Measurements from ENCODE around the gene PRKAB1. TPM values are rescaled to one million over a fixed set of nuclear protein-coding genes. Genes with fewer than 3 reads are reported as not detected.

Gene PRKAB1
- total RNA-seq, 4 donors from 2014 or later = 15.7 to 51.8 (median 32.1) TPM

DNA sequence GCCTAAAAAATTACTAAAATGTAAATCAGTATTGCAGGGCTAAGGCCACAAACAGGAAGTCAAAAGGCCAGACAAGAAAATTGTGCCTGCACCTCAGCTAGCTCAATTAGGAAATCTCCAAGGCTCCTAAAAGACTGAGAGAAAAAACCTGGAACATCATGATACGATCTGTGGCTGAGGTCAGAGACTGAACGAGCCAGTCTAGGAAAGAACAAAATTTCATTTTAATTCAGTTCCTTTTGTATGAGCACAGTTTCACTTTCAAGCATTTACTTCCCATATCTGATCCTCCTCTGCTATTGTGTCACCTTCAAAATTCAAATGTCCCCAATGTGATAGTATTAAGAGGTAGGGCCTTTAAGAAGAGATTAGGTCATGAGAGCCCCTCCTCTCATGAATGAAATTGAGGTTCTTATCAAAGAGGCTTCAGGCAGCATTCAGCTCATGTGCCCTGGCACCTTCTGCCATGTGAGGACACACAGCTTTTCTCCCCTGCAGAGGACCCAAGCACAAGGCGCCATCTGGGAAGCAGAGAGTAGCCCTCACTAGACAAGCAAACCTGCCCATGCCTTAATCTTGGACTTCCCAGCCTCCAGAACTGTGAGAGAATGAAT lies 14.8 kb downstream of the PRKAB1 start:
- TF ChIP-seq, protein P1, sequence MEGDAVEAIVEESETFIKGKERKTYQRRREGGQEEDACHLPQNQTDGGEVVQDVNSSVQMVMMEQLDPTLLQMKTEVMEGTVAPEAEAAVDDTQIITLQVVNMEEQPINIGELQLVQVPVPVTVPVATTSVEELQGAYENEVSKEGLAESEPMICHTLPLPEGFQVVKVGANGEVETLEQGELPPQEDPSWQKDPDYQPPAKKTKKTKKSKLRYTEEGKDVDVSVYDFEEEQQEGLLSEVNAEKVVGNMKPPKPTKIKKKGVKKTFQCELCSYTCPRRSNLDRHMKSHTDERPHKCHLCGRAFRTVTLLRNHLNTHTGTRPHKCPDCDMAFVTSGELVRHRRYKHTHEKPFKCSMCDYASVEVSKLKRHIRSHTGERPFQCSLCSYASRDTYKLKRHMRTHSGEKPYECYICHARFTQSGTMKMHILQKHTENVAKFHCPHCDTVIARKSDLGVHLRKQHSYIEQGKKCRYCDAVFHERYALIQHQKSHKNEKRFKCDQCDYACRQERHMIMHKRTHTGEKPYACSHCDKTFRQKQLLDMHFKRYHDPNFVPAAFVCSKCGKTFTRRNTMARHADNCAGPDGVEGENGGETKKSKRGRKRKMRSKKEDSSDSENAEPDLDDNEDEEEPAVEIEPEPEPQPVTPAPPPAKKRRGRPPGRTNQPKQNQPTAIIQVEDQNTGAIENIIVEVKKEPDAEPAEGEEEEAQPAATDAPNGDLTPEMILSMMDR (IDR thresholded peaks at IDR 0.05; ENCODE audit: low read depth) = no peak

- TF ChIP-seq, protein P1 (IDR thresholded peaks at IDR 0.05; ENCODE audit: low read depth) = no peak
Observed at GRCh38 chr12:119683413-119683812, 15.5 kb downstream of the PRKAB1 start.

GRCh38 chr12:119683816-119684215 lies 15.9 kb downstream of the PRKAB1 start:
- TF ChIP-seq, protein P1 (IDR thresholded peaks at IDR 0.05; ENCODE audit: low read depth) = no peak

DNA sequence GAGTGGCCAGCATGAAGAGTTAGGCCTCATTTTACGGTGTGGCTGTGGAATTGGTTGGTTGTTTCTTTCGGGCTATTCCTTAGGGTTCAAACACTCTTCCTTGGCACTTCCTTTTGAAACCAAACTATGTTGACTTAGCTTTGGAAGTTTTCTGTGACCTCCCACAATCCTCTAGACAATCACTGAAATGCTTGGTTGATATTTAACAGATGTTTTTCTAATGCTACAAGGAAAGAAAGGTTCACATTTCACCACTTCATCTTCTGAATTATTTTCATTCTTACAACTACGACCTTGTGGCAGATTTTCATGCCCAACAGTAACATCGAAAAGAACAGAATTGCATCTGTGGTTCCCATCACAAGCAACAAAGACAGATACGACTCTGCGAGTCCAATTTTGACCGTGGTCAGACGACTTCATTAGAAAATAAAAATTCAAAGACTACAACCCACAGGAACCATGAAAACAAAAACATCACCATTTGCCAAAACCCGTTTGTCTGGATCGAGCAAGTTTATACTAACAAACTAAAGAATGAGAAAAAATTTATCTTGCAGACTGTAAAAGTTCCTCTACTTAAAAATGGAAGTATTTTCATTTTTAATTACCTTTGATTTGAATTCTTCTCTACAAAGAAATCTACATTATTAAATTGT lies 16.9 kb downstream of the PRKAB1 start:
- TF ChIP-seq, protein P1 (IDR thresholded peaks at IDR 0.05; ENCODE audit: low read depth) = no peak

GRCh38 chr12:119685375-119685774 lies 17.4 kb downstream of the PRKAB1 start:
- TF ChIP-seq, protein P1 (IDR thresholded peaks at IDR 0.05; ENCODE audit: low read depth) = no peak

GRCh38 chr12:119686355-119686754 lies 18.4 kb downstream of the PRKAB1 start:
- TF ChIP-seq, protein P1 (IDR thresholded peaks at IDR 0.05; ENCODE audit: low read depth) = no peak

DNA sequence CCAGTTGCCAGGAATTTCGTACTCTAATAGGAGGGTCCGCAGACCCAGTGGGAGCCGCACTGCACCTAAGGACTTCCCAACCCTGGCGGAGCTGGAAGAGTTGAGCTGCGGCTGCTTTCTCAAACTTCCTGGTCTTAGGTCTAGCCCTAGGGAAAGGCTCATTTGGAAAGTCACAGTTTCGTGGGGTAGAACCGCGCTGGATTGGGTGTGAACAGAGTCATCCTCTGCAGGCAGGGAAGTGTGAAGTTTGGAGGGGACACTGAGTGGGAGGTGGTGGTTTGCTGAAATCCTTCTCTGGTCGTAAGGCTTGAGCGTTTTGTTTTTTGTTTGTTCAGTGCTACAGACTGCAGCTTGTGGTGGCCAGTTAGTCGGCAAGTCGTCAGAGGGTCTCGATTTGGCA lies 18.8 kb downstream of the PRKAB1 start:
- TF ChIP-seq, protein P1 (IDR thresholded peaks at IDR 0.05; ENCODE audit: low read depth) = no peak

Data from subcutaneous adipose tissue (tissue), 4 donors.